IMR-90 (cell line): ENCODE results near the gene IGF1R.

Experiments used
- MAFK ChIP-seq: IDR thresholded peaks from 2 replicates; pipeline ENCODE4 v1.6.1; 2012; ENCODE audit warnings: low read depth, low read length, improper control_type of control experiment
- POLR2A ChIP-seq: IDR thresholded peaks from 2 replicates; pipeline ENCODE4 v1.6.1; 2012; ENCODE audit warnings: mild to moderate bottlenecking, low read depth, low read length
- RAD21 ChIP-seq: IDR thresholded peaks from 2 replicates; pipeline ENCODE4 v1.6.1; 2012; ENCODE audit warnings: low read length, improper control_type of control experiment

GRCh38 chr15:98914626-98915025 lies 266.3 kb downstream of the IGF1R start:
- TF ChIP-seq RAD21 (peak; percentile 31; the same call in 1 of the 2 replicates), MAFK (no peak; the same call in 1 of the 2 replicates), POLR2A (no peak)
